Stomach (tissue), 4 donors: ENCODE measurements around the gene MCF2L.

ENCODE experiments used
- EP300 ChIP-seq: sonication (generic); formaldehyde crosslinking; IDR thresholded peaks from one replicate; pipeline ENCODE4 v1.6.1; 2017; ENCODE audit warnings: antibody characterized with exemption
- POLR2A ChIP-seq, 4 donors: fragments of 450-650 bp; IDR thresholded peaks; one replicate each; pipeline ENCODE4 v1.6.1; 2016; ENCODE audit warnings: antibody characterized with exemption in 4 of 4, control low read depth in 2 of 4, mild to moderate bottlenecking in 1 of 4, moderate library complexity in 1 of 4
- POLR2AphosphoS5 ChIP-seq, 3 donors: sonication (generic); formaldehyde crosslinking; IDR thresholded peaks; one replicate each; pipeline ENCODE4 v1.6.1; 2016; ENCODE audit warnings: antibody characterized with exemption in 3 of 3
- TF ChIP-seq, protein P1 (sequence below), 7 experiments: fragments of 450-650 bp in 4 of 7; fragments of 200-600 bp in 3 of 7; sonication (generic) in 3 of 7; IDR thresholded peaks; one replicate each; pipeline ENCODE4 v1.5.1; 2016 to 2019; ENCODE audit warnings: antibody characterized with exemption in 7 of 7, control low read depth in 2 of 7, mild to moderate bottlenecking in 1 of 7

DNA sequence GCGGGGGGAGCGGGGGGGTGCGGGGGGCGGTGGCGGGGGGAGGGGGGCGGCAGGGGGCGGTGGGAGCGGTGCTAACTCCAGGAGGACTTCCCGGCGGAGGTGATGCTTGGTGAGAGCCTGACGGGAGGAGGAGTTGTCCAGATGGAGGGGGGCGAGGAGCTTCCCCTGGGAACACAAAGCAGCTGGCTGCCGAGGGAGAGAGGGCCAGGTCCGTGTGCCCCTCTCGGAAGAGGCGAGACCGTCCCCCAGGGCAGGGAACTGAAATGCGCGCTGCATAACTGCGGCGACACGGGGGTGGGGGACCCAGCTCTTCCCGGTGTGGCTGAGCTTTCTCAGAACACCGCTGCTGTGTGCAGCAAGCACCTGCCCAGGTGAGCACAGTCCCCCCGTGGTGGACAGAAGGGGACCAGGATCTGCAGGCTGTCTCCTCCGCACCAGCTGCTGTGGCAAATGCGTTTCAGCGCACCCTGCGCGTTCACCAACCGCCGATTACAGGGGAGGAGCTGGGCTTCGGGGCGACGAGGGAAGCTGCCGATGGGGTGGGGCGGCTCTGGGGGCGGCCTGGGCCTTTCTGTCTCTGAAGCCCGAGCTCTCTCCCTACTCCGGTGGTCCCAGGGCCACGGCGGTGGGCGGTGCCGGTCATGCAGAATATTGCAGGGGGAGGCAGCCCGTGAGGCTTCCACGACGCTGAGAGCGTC is 81.9 kb downstream of the MCF2L start:
- TF ChIP-seq, protein P1, sequence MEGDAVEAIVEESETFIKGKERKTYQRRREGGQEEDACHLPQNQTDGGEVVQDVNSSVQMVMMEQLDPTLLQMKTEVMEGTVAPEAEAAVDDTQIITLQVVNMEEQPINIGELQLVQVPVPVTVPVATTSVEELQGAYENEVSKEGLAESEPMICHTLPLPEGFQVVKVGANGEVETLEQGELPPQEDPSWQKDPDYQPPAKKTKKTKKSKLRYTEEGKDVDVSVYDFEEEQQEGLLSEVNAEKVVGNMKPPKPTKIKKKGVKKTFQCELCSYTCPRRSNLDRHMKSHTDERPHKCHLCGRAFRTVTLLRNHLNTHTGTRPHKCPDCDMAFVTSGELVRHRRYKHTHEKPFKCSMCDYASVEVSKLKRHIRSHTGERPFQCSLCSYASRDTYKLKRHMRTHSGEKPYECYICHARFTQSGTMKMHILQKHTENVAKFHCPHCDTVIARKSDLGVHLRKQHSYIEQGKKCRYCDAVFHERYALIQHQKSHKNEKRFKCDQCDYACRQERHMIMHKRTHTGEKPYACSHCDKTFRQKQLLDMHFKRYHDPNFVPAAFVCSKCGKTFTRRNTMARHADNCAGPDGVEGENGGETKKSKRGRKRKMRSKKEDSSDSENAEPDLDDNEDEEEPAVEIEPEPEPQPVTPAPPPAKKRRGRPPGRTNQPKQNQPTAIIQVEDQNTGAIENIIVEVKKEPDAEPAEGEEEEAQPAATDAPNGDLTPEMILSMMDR (IDR thresholded peaks at IDR 0.05): no peak
- no peak for TF ChIP-seq EP300
- no peak for TF ChIP-seq POLR2AphosphoS5 (IDR thresholded peaks at IDR 0.05)
- no peak for TF ChIP-seq POLR2A (IDR thresholded peaks at IDR 0.05)
